Renal pelvis (tissue), 4 donors: ENCODE data around the gene FMN1. TPM values are rescaled to one million over a fixed set of nuclear protein-coding genes. Genes with fewer than 3 reads are reported as not detected.
"Not testable (repeated sequence)": the region's sequence is repeated elsewhere in the genome, so short reads cannot be mapped to it uniquely, and the experiment has no call there.

Source experiments
- DNase-seq: peaks from one replicate; pipeline ENCODE4 v3.0.0-alpha.2; 2013
- polyA plus RNA-seq, 3 donors: library from polyadenylated mRNA; unstranded; fragments of 120-200 nt; gene quantifications; one replicate each; pipeline ENCODE4 v1.2.1, GENCODE V29; 2013; ENCODE audit not compliant: insufficient read length in 3 of 3

FMN1 gene
- polyA plus RNA-seq, 3 donors = 15.1 to 24.2 (median 19.5) TPM

GRCh38 chr15:32859996-32860395, 334.5 kb downstream of the FMN1 start:
- no peak for DNase-seq

GRCh38 chr15:32859251-32859650, 335.3 kb downstream of the FMN1 start:
- no peak for DNase-seq

- DNase-seq = no peak
These were observed 336.8 kb downstream of the FMN1 start for GRCh38 chr15:32857732-32858131.

GRCh38 chr15:32856753-32857152, 337.8 kb downstream of the FMN1 start:
- no peak for DNase-seq

GRCh38 chr15:32855942-32856341, 338.6 kb downstream of the FMN1 start:
- no peak for DNase-seq

- no peak for DNase-seq
These were observed 340.9 kb downstream of the FMN1 start for GRCh38 chr15:32853592-32853991.

- no peak for DNase-seq
These were observed 341.7 kb downstream of the FMN1 start for GRCh38 chr15:32852771-32853170.

GRCh38 chr15:32852017-32852416, 342.5 kb downstream of the FMN1 start:
- DNase-seq = no peak

GRCh38 chr15:32851572-32851971, 342.9 kb downstream of the FMN1 start:
- DNase-seq = no peak

GRCh38 chr15:32849769-32850668, 344.5 kb downstream of the FMN1 start:
- no peak for DNase-seq

GRCh38 chr15:32846671-32847070, 347.8 kb downstream of the FMN1 start:
- DNase-seq = not testable (repeated sequence)

GRCh38 chr15:32844118-32844711, 350.3 kb downstream of the FMN1 start:
- no peak for DNase-seq

GRCh38 chr15:32843219-32843815, 351.2 kb downstream of the FMN1 start:
- DNase-seq = no peak

GRCh38 chr15:32842081-32842480, 352.4 kb downstream of the FMN1 start:
- no peak for DNase-seq

GRCh38 chr15:32840507-32841245, 353.8 kb downstream of the FMN1 start:
- DNase-seq = no peak

- no peak for DNase-seq
These were observed 355.7 kb downstream of the FMN1 start for GRCh38 chr15:32838820-32839219.

- DNase-seq = no peak
These were observed 356.2 kb downstream of the FMN1 start for GRCh38 chr15:32838338-32838737.

- DNase-seq = no peak
These were observed 356.6 kb downstream of the FMN1 start for GRCh38 chr15:32837935-32838334.

GRCh38 chr15:32834156-32834555, 360.4 kb downstream of the FMN1 start:
- DNase-seq = no peak

- no peak for DNase-seq
These were observed 361.1 kb downstream of the FMN1 start for GRCh38 chr15:32833379-32833821.

GRCh38 chr15:32831485-32831884, 363.0 kb downstream of the FMN1 start:
- no peak for DNase-seq

GRCh38 chr15:32830241-32830640, 364.3 kb downstream of the FMN1 start:
- DNase-seq = no peak
